Liver (tissue), 9 donors: ENCODE measurements around the gene ADM2. TPM values are rescaled to one million over a fixed set of nuclear protein-coding genes. Genes with fewer than 3 reads are reported as not detected.

Source experiments
- DNase-seq: peaks from one replicate; pipeline ENCODE4 v3.0.0-alpha.2; 2017; ENCODE audit warnings: low spot score
- H3K27ac ChIP-seq, 2 donors: one replicate each; pipeline ENCODE4 v1.7.0; 2013; ENCODE audit warnings: inconsistent platforms in 2 of 2, low read length in 2 of 2, control low read depth in 1 of 2, low read depth in 1 of 2, mild to moderate bottlenecking in 1 of 2
- H3K27me3 ChIP-seq, 4 donors: one replicate each; pipeline versions ENCODE4 v1.6.1 to v1.7.0; 2013; ENCODE audit warnings: low read length in 3 of 4, inconsistent platforms in 1 of 4, mild to moderate bottlenecking in 1 of 4, moderate library complexity in 1 of 4; ENCODE audit not compliant: control insufficient read depth in 4 of 4, insufficient read depth in 4 of 4
- H3K36me3 ChIP-seq, 4 donors: one replicate each; pipeline versions ENCODE4 v1.6.1 to v1.7.0; 2013; ENCODE audit warnings: low read length in 3 of 4, mild to moderate bottlenecking in 3 of 4, low read depth in 1 of 4, moderate library complexity in 1 of 4; ENCODE audit not compliant: control insufficient read depth in 4 of 4, insufficient read depth in 3 of 4
- H3K4me1 ChIP-seq, 4 donors: one replicate each; pipeline versions ENCODE4 v1.6.1 to v1.7.0; 2013; ENCODE audit warnings: low read length in 3 of 4, mild to moderate bottlenecking in 3 of 4, moderate library complexity in 1 of 4; ENCODE audit not compliant: control insufficient read depth in 4 of 4, insufficient read depth in 4 of 4
- H3K4me3 ChIP-seq, 3 donors: one replicate each; pipeline versions ENCODE4 v1.6.1 to v1.7.0; 2013; ENCODE audit warnings: low read length in 3 of 3, control low read depth in 1 of 3, low read depth in 1 of 3, mild to moderate bottlenecking in 1 of 3
- H3K9ac ChIP-seq, 2 donors: one replicate each; pipeline ENCODE4 v1.7.0; 2013; ENCODE audit warnings: low read length in 2 of 2, mild to moderate bottlenecking in 2 of 2, moderate library complexity in 2 of 2, control low read depth in 1 of 2, low read depth in 1 of 2
- H3K9me3 ChIP-seq, 4 donors: one replicate each; pipeline versions ENCODE4 v1.6.1 to v1.7.0; 2013; ENCODE audit warnings: low read length in 3 of 4; ENCODE audit not compliant: control insufficient read depth in 4 of 4
- CTCF ChIP-seq: fragments of 150-350 bp; IDR thresholded peaks from 2 replicates; pipeline ENCODE4 v1.5.1; 2017; ENCODE audit warnings: improper control_type of control experiment, low read depth, low read length; ENCODE audit not compliant: missing input control
- EGR1 ChIP-seq, 2 donors: IDR thresholded peaks; 2 replicates each; pipeline ENCODE4 v1.6.1; 2016 to 2018; ENCODE audit warnings: antibody characterized with exemption in 2 of 2, low read depth in 2 of 2
- FOXA2 ChIP-seq: IDR thresholded peaks from 2 replicates; pipeline ENCODE4 v1.6.1; 2016; ENCODE audit warnings: antibody characterized with exemption
- GABPA ChIP-seq, 2 donors: IDR thresholded peaks in 1 of 2; conservative IDR thresholded peaks in 1 of 2; 2 replicates each; pipeline ENCODE4 v1.6.1; 2016; ENCODE audit warnings: antibody characterized with exemption in 2 of 2, mild to moderate bottlenecking in 1 of 2, moderate library complexity in 1 of 2
- HNF4G ChIP-seq: IDR thresholded peaks from 2 replicates; pipeline ENCODE4 v1.6.1; 2016; ENCODE audit warnings: antibody characterized with exemption
- JUND ChIP-seq, 2 donors: IDR thresholded peaks; 2 replicates each; pipeline ENCODE4 v1.6.1; 2016; ENCODE audit warnings: antibody characterized with exemption in 2 of 2
- NR2F2 ChIP-seq: IDR thresholded peaks from 2 replicates; pipeline ENCODE4 v1.6.1; 2016; ENCODE audit warnings: antibody characterized with exemption
- RXRA ChIP-seq, 2 donors: IDR thresholded peaks; 2 replicates each; pipeline ENCODE4 v1.6.1; 2017 to 2018; ENCODE audit warnings: antibody characterized with exemption in 2 of 2, mild to moderate bottlenecking in 1 of 2
- SP1 ChIP-seq: IDR thresholded peaks from 2 replicates; pipeline ENCODE4 v1.6.1; 2018; ENCODE audit warnings: antibody characterized with exemption, mild to moderate bottlenecking
- TAF1 ChIP-seq: conservative IDR thresholded peaks from 2 replicates; pipeline ENCODE4 v1.6.1; 2016; ENCODE audit warnings: antibody characterized with exemption, mild to moderate bottlenecking
- YY1 ChIP-seq: IDR thresholded peaks from 2 replicates; pipeline ENCODE4 v1.6.1; 2016; ENCODE audit warnings: antibody characterized with exemption, mild to moderate bottlenecking
- ZBTB33 ChIP-seq: IDR thresholded peaks from 2 replicates; pipeline ENCODE4 v1.6.1; 2016; ENCODE audit warnings: antibody characterized with exemption
- WGBS: extraction: QIAGEN DNeasy Blood & Tissue Kit; methylation state at CpG from one replicate; pipeline ENCODE4 v1.1.7; 2013; 5-methylcytosine and 5-hydroxymethylcytosine counted together
- polyA plus RNA-seq, 2 donors: library from polyadenylated mRNA; stranded (reverse) in 1 of 2; unstranded in 1 of 2; fragments of 200-250 nt in 1 of 2; fragments of >200 nt in 1 of 2; fragmentation: Nextera tagmentation in 1 of 2; extraction: Ambion mirVana in 1 of 2; gene quantifications; one replicate each; pipeline versions ENCODE4 v1.2.1 to v1.2.3, GENCODE V29; 2013 to 2015
- total RNA-seq, 2 donors: library from RNA; depleted of rRNA; stranded (reverse); fragments of >200 nt; gene quantifications; one replicate each; pipeline ENCODE4 v1.2.3, GENCODE V29; 2014
- TF ChIP-seq, protein P1 (sequence below): IDR thresholded peaks from 2 replicates; pipeline ENCODE4 v1.6.1; 2016; ENCODE audit warnings: antibody characterized with exemption
- TF ChIP-seq, protein P2 (sequence below): IDR thresholded peaks from 2 replicates; pipeline ENCODE4 v1.6.1; 2016; ENCODE audit warnings: antibody characterized with exemption
- donor health status: healthy.
- donor health status: healthy.
- donor health status: healthy.
- donor health status: healthy.
- donor health status: healthy.

The ADM2 gene
- total and polyA plus RNA-seq, 4 donors = 0.79 to 2.8 (median 1.3) TPM

DNA sequence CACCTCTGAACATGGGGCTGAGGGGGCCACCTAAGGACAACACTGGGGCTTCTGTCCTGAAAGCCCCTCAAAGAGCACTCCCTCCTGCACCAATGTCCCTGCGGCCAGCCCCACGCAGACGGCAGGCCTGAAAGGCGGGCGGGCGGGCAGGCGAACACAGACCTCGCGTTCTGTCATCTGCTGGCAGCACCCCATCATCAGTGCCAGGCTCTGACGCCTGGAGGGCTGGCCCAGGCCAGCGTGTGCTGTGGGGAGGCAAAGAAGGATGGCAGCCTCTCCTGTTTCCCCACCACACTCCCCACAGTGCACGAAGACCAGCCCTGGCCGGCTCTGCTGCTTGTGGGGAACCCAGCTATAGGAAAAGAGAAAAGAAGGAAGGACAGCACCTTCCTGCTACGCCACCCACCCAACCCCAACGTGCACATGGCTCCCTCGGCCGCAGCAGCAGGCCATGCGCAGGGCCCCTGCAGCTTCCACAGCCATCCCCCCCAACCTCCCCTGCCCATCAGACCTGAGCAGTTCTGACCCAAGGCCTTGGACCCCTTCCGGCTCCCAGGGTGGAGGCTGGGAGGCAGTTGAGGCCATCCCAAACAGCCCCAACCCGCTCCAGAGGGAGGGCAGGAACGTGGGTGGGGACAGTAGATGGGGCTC, 10.0 kb upstream of the ADM2 start:
- peaks cover 4 to 11% (median 8%) of the 10 kb centered on the region in 4 donors for H3K36me3 ChIP-seq
- H3K4me3 ChIP-seq = no peak overlapping the region
- H3K9me3 ChIP-seq = no peaks in the 10 kb centered on the region
- H3K4me1 ChIP-seq = peaks cover 9 to 41% (median 24%) of the 10 kb centered on the region in 4 donors
- no peak overlapping the region for H3K27ac ChIP-seq
- no peak overlapping the region for H3K9ac ChIP-seq
- TF ChIP-seq RXRA (IDR thresholded peaks at IDR 0.05) (no peak), GABPA (IDR thresholded peaks at IDR 0.05 in 1 of 2, conservative IDR thresholded peaks at IDR 0.05 in 1 of 2) (no peak), EGR1 (IDR thresholded peaks at IDR 0.05; ENCODE audit: low read depth in 2 of 2) (no peak), FOXA2 (no peak), NR2F2 (no peak), SP1 (no peak), HNF4G (no peak)
- TF ChIP-seq, protein P1, sequence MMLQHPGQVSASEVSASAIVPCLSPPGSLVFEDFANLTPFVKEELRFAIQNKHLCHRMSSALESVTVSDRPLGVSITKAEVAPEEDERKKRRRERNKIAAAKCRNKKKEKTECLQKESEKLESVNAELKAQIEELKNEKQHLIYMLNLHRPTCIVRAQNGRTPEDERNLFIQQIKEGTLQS = no peak
- TF ChIP-seq, protein P2, sequence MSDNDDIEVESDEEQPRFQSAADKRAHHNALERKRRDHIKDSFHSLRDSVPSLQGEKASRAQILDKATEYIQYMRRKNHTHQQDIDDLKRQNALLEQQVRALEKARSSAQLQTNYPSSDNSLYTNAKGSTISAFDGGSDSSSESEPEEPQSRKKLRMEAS = no peak
- 88% methylated on average over 21 of the region's 21 CpGs for WGBS
- DNase-seq = no peak
- H3K27me3 ChIP-seq = no peaks in the 10 kb centered on the region

DNA sequence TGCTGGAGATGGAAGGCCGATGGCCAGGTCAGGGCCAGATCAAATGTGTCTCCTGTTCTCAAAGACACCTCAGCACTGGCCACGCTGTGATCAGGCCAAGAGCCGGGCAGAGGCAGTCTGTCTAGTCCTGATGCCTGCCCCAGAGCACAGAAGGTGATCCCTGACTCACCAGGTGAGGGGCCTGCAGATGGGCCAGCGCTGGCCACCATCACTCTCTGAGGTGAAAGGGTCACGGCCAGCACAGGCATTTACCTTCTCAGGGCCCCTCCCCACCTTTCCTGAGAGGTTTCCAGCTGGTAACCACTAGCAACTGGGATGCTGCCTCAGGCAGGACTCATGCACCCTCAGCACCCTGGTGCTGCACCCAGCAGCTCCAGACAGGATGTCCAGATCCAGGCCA, 9.4 kb upstream of the ADM2 start:
- no peak overlapping the region for H3K4me3 ChIP-seq
- 91% methylated on average over 5 of the region's 5 CpGs for WGBS
- H3K36me3 ChIP-seq = peaks cover 0 to 5% (median 4%) of the 10 kb centered on the region in 4 donors

GRCh38 chr22:50473088-50473487, 8.3 kb upstream of the ADM2 start:
- Histone ChIP-seq H3K4me3 (no peak overlapping the region), H3K36me3 (no peaks in the 10 kb centered on the region), H3K27ac (no peak overlapping the region), H3K9me3 (no peaks in the 10 kb centered on the region), H3K27me3 (no peaks in the 10 kb centered on the region), H3K4me1 (peaks cover 9 to 41% (median 24%) of the 10 kb centered on the region in 4 donors), H3K9ac (no peak overlapping the region)
- WGBS = 80% methylated on average over 6 of the region's 6 CpGs
- no peak for DNase-seq
- TF ChIP-seq CTCF = peak; percentile 13
- TF ChIP-seq, protein P2 = no peak

More for the DNA sequence above, 9.4 kb upstream of the ADM2 start:
- DNase-seq = no peak
- H3K9me3 ChIP-seq = no peaks in the 10 kb centered on the region
- TF ChIP-seq ZBTB33 = no peak
- no peak for TF ChIP-seq SP1
- no peak for TF ChIP-seq TAF1
- TF ChIP-seq, protein P2 = no peak
- no peak for TF ChIP-seq JUND (IDR thresholded peaks at IDR 0.05)
- TF ChIP-seq YY1 = no peak
- no peak overlapping the region for H3K9ac ChIP-seq
- H3K27me3 ChIP-seq = no peaks in the 10 kb centered on the region
- H3K27ac ChIP-seq = no peak overlapping the region
- peaks cover 9 to 41% (median 24%) of the 10 kb centered on the region in 4 donors for H3K4me1 ChIP-seq
